Parathyroid adenoma (tissue), 2 donors: Measurements from ENCODE around the gene PTPRD.

ENCODE experiments used
- H2AFZ ChIP-seq: fragments of 300-600 bp; sonication (generic); one replicate; pipeline ENCODE4 v1.7.0; 2017; ENCODE audit warnings: antibody characterized with exemption, mild to moderate bottlenecking
- H3K27ac ChIP-seq: fragments of 300-600 bp; sonication (generic); one replicate; pipeline ENCODE4 v1.7.0; 2017
- H3K27me3 ChIP-seq: fragments of 300-600 bp; sonication (generic); one replicate; pipeline ENCODE4 v1.7.0; 2017; ENCODE audit warnings: low read length; ENCODE audit not compliant: control insufficient read depth, insufficient read depth
- H3K36me3 ChIP-seq: fragments of 300-600 bp; sonication (generic); one replicate; pipeline ENCODE4 v1.7.0; 2017; ENCODE audit warnings: low read length; ENCODE audit not compliant: control insufficient read depth, insufficient read depth
- H3K4me1 ChIP-seq: fragments of 300-600 bp; sonication (generic); one replicate; pipeline ENCODE4 v1.7.0; 2017; ENCODE audit warnings: control low read depth
- H3K4me2 ChIP-seq: fragments of 300-600 bp; sonication (generic); one replicate; pipeline ENCODE4 v1.7.0; 2017; ENCODE audit warnings: low read length
- H3K4me3 ChIP-seq: fragments of 300-600 bp; sonication (generic); one replicate; pipeline ENCODE4 v1.7.0; 2017; ENCODE audit warnings: low read depth, low read length
- H3K79me2 ChIP-seq: fragments of 300-600 bp; sonication (generic); one replicate; pipeline ENCODE4 v1.7.0; 2017; ENCODE audit warnings: control low read depth
- H3K9ac ChIP-seq: fragments of 300-600 bp; sonication (generic); one replicate; pipeline ENCODE4 v1.7.0; 2017; ENCODE audit warnings: mild to moderate bottlenecking
- H3K9me3 ChIP-seq: fragments of 300-600 bp; sonication (generic); one replicate; pipeline ENCODE4 v1.7.0; 2017; ENCODE audit warnings: low read length; ENCODE audit not compliant: control insufficient read depth
- CTCF ChIP-seq: fragments of 300-600 bp; sonication (generic); IDR thresholded peaks from one replicate; pipeline ENCODE4 v1.7.0; 2017; ENCODE audit warnings: antibody characterized with exemption, mild to moderate bottlenecking
- donor health status: primary hyperparathyroidism.

The PTPRD gene

GRCh38 chr9:9521033-9521779 lies 1091.6 kb downstream of the PTPRD start:
- no peak overlapping the region for H2AFZ ChIP-seq
- H3K4me2 ChIP-seq = no peak overlapping the region
- H3K9ac ChIP-seq = no peak overlapping the region
- H3K4me1 ChIP-seq = no peaks in the 10 kb centered on the region
- H3K27me3 ChIP-seq = no peaks in the 10 kb centered on the region
- H3K4me3 ChIP-seq = no peak overlapping the region
- no peak overlapping the region for H3K27ac ChIP-seq
- no peaks in the 10 kb centered on the region for H3K79me2 ChIP-seq
- no peaks in the 10 kb centered on the region for H3K9me3 ChIP-seq
- no peak for TF ChIP-seq CTCF
- H3K36me3 ChIP-seq = no peaks in the 10 kb centered on the region

GRCh38 chr9:9504869-9505268 lies 1107.9 kb downstream of the PTPRD start:
- no peaks in the 10 kb centered on the region for H3K79me2 ChIP-seq
- no peak overlapping the region for H2AFZ ChIP-seq
- no peaks in the 10 kb centered on the region for H3K4me1 ChIP-seq
- no peaks in the 10 kb centered on the region for H3K9me3 ChIP-seq
- no peak for TF ChIP-seq CTCF
- no peak overlapping the region for H3K27ac ChIP-seq
- H3K4me3 ChIP-seq = no peak overlapping the region
- H3K4me2 ChIP-seq = no peak overlapping the region
- H3K27me3 ChIP-seq = no peaks in the 10 kb centered on the region
- H3K36me3 ChIP-seq = no peaks in the 10 kb centered on the region
- H3K9ac ChIP-seq = no peak overlapping the region

- H2AFZ ChIP-seq = no peak overlapping the region
- H3K27ac ChIP-seq = no peak overlapping the region
- H3K9ac ChIP-seq = no peak overlapping the region
- H3K79me2 ChIP-seq = no peaks in the 10 kb centered on the region
- no peaks in the 10 kb centered on the region for H3K9me3 ChIP-seq
- H3K4me2 ChIP-seq = no peak overlapping the region
- no peaks in the 10 kb centered on the region for H3K27me3 ChIP-seq
- no peak overlapping the region for H3K4me3 ChIP-seq
- H3K36me3 ChIP-seq = no peaks in the 10 kb centered on the region
- TF ChIP-seq CTCF = no peak
- H3K4me1 ChIP-seq = no peaks in the 10 kb centered on the region
These were observed 1113.3 kb downstream of the PTPRD start for GRCh38 chr9:9499546-9499945.

GRCh38 chr9:9498846-9499245 lies 1114.0 kb downstream of the PTPRD start:
- Histone ChIP-seq H3K27me3 (no peaks in the 10 kb centered on the region), H2AFZ (no peak overlapping the region), H3K4me3 (no peak overlapping the region), H3K79me2 (no peaks in the 10 kb centered on the region), H3K9me3 (no peaks in the 10 kb centered on the region), H3K9ac (no peak overlapping the region), H3K27ac (no peak overlapping the region), H3K4me1 (no peaks in the 10 kb centered on the region), H3K4me2 (no peak overlapping the region), H3K36me3 (no peaks in the 10 kb centered on the region)
- no peak for TF ChIP-seq CTCF

- Histone ChIP-seq H3K9ac (no peak overlapping the region), H3K27ac (no peak overlapping the region), H3K79me2 (no peaks in the 10 kb centered on the region)
These were observed 1114.7 kb downstream of the PTPRD start for GRCh38 chr9:9498128-9498527.

More at GRCh38 chr9:9498128-9498527, 1114.7 kb downstream of the PTPRD start:
- Histone ChIP-seq H3K4me1 (no peaks in the 10 kb centered on the region), H3K4me2 (no peak overlapping the region), H3K36me3 (no peaks in the 10 kb centered on the region), H3K4me3 (no peak overlapping the region), H3K27me3 (no peaks in the 10 kb centered on the region), H2AFZ (no peak overlapping the region), H3K9me3 (no peaks in the 10 kb centered on the region)
- TF ChIP-seq CTCF = no peak
